GM19397 (cell line): ENCODE measurements around the gene EBF4.

Experiments used
- ATAC-seq: cut with Tn5 transposase; IDR thresholded peaks from one replicate; pipeline ENCODE4 v1.9.1; 2021; ENCODE audit warnings: mild to moderate bottlenecking, moderate library complexity; ENCODE audit not compliant: unreplicated experiment

The EBF4 gene

DNA sequence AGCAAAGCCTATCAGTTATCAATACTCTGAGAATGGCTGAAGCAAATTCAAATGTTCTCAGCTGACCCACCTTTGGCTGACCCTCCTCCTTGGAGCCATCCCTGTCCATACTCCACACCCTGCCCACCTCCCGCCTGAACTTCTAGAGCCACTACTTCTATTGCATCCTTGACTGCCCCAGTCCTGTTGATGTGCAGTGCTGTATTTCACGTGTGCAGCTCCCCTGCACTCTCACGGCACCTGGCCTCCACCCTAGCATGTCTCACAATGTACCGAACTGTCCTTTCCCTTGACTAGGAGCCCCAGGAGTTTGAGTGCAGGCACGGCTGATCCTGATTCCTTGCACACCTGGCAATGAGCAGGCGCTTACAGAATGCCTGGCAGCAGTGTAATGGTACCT lies 100.9 kb downstream of the EBF4 start:
- no peak for ATAC-seq

DNA sequence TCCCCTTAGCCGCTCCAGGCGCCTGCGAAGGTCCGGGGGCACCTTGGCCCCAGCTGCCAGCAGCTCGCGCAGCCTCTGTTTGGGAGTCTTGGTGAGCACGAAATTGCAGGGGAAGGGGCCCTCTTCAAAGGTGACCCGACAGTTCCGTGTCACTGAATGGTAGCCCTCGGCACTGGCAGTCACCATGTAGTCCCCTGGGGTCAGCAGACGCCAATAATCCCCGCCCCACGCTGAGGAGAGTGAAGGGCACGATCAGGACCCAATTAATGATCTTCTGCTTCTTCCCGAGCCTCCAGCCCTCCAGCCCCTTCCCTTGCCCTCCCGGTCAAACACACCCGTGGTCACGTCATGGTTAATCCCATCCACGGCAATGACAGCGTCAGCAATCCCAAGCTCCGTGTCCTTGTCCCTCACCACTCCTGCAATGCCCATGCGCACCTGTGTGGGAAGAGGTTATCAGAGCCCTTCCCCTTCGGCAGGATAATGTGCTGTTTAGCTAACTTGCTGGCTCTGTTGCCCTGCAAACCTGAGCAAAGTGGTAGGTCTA lies 101.7 kb downstream of the EBF4 start:
- no peak for ATAC-seq

DNA sequence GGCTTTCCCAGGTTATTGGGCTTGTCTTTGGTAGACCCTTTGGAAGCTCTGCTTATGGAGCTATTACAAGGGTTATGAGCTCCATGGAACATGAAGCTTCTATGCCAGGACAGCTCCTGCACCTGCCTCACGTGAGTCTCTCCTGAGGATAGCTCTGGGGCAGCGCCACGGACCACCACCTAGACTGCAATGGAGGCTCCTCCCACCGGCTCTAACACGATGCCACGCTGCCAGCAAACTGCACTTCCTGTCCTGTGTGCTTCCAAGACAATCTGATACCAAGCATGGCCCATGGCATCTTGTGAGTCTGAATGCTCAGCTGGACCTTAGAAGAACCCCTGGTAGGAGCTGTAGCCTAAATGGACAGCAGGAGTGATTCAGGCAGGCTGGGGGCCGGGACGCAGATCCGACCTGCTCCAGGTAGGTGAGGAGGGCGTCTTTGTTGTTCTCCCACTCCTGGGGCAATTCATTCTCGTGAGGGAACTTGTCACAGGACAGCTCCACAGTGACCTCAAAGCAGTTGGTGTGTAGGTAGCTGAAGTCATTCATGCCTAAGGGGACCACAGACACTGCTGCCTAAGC lies 102.4 kb downstream of the EBF4 start:
- ATAC-seq: no peak

DNA sequence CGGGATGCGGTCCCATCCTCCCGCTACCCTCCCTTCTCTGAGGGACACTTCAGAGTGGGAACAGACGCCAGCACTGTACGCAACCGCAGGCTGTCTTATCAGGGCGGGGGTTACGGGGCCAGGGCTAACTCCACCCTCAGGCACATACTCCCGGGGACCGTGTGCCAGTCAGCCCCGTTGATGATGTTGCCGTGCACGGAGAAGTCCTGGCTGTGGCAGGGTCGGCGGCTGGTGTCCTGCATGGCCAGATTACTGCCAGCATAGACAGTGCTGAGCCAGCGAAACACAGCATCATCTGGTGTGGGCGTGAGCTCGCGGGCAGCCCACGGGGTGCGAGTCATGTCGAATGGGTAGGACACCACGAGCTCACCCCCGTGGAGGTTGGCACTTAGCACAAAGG lies 102.9 kb downstream of the EBF4 start:
- ATAC-seq: no peak

DNA sequence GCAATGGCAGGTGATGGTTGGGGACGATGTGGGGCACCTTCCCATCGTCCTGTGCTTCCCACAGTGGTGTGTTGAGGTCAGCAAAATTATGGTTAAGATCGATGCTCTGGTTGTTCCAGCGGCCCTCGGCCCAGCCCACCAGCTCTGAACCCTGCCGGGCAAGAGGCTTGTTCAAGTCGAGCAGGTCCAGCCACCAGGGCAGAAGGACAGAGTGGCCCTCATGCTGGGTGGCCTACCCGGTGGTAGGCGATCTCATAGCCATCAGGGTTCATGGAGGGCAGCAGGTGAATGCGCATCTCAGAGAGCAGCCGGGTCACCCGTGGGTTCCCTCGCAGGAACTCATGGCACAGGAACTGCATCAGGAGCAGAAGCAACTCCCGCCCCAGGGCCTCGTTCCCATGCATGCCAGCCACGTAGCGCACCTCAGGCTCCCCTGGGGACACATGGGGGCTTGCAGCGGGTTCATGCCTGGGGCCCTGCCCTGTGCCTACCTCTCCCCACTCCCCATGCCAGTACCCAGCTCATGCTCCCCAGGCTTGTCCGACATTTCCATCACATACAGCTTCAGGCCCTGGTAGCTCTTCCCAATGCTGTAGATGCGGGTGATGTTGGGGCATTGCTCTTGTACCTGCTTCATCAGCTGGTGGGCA lies 103.6 kb downstream of the EBF4 start:
- ATAC-seq: no peak

DNA sequence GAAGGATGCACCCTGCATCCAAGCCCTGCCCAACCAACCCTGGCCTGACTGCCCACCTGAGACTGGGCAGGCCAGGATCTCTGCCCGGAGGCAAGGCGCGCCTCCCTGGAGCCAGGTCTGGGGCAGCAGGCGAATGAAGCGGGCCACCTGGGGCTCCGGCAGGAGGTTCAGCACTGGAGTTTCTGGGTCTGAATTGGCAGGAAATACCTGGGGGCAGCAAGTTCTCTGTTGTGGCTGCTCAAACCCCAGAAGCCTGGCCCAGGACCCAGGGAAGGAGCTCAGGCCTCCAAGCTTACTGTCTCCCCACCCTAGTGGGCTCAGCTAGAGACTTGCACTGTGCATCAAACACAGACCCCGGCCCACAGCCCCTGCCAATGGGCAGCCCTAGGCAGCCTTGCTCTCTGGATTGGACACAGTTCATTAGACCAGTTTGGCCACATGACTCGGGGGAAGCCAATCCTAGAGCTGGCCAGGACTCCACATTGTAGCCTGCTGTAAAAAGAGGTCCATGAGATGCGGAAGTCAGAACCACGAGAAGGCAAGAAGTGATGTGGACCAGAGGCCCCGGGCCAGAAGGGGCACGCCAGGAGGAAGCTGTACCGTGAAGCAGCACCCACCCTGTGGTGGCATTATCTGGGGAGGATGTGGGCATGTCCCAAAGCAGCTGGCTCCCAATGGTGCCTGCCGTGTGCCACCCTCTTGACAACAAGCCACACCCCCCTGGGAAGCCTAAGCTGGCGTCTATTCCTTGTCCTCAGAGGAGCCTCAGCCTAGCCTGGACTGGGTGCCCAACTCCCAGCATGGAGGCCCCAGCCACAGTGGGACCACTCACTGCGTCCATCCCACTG lies 104.8 kb downstream of the EBF4 start:
- no peak for ATAC-seq

DNA sequence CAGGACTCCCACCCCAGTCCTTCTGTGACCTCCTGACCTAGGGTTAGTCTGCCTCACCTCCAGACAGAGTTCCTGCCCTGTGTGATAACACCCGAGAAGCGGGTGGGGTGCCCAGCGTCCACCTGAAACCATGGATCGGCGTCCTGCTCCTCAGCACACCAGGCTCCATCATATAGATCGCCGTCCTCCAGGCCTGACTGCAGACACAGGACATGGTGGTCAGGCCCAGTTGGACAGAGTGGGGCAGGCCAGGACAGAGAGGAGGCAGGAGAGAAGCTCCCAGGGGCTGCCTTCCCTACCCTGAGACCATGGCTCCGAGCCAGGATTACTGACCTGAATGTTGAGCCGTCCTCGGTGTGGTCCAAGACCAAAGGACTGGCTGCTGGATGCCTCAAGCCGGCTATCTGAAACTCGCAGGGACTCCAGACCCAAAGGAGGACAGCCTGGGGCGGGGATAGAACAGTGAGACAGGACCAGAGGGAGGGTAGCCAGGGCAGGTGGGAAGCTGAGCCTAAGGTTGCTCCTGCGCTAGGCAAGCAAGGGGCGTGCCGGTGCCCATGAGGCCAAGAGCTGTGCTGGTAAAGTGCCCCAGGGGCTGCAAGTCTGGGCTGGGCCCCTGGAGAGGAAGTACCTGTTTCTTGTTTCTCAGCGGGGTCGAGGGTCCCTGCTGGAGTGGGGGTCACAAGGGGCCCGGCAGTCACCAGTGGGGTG lies 105.7 kb downstream of the EBF4 start:
- ATAC-seq: no peak

DNA sequence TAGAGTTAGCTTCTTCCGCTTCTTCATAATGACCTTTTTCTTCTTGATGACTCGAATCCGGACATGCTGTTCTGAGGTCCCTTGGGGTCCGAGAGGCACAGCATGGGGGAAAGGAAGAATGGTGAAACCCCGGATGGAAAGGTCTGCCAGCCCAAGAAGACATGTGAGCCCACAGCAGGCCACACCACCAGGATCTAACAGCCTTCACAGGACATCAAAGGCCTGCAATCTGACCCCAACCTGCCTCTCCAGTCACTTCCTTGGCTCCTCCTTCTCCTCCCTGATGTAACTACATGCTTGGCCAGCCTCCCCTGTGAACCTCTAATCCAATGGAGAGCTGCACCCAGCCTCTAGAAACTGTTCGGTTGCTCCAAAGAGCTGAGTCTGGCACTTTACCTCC lies 106.2 kb downstream of the EBF4 start:
- ATAC-seq: no peak

DNA sequence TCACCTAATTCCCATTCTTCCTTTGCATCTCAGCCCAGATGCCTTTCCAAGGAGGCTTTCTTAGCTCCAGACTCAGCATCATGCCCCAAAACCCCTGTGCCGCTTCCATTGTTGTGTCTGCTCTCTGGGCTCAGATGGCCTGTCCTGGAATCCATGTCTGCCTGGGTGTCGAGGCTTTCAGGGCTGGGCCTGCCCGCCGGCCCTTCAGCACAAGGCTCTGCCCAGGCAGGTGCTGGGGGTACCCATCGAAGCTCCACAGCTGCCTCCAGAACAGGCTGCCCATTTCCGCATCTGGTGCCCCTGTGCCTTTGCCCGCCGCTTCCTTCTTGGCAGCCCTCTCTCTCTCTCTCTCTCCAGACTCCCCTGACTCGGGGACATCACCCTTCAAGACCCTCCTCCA lies 106.7 kb downstream of the EBF4 start:
- ATAC-seq: no peak

DNA sequence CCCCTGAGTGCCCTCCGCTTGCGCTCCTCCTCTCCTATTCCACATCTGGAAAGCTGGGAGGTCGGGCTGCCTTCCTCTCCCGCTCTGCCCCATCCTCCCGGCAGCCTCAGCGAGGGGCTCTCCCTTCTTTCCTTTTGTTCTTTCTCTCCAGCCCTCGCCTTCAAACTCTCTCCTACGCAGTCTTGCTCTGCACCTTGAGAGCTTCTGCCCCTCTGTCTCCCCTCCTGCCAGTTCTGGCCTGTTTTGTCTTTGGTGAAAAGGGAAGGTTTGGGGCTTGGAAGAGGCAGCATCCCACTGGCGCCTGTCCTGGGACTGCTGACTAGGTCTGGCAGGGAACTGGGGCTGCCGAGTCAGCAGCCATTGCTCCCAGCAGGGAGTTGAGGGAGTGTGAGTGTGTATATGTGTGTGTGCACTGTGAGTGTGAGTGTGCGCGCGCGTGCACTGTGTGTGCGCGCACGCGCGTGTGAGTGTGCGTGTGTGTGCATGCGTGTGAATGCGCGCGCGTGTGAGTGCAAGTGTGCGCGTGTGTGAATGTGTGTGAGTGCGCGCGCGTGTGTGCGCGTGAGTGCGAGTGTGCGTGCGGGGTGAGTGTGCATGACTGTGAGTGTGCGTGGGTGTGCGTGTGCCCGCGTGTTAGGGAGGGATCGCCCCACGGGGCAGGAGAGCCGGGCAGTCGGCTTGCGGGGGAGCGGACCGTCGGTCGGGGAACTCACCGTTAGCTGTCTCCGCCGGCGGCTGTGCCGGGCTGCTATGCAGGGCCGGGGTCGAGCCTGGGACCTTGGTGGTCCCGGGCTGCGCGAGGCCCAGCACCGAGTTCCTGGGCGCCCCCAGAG lies 107.3 kb downstream of the EBF4 start:
- peak; percentile 18 for ATAC-seq

DNA sequence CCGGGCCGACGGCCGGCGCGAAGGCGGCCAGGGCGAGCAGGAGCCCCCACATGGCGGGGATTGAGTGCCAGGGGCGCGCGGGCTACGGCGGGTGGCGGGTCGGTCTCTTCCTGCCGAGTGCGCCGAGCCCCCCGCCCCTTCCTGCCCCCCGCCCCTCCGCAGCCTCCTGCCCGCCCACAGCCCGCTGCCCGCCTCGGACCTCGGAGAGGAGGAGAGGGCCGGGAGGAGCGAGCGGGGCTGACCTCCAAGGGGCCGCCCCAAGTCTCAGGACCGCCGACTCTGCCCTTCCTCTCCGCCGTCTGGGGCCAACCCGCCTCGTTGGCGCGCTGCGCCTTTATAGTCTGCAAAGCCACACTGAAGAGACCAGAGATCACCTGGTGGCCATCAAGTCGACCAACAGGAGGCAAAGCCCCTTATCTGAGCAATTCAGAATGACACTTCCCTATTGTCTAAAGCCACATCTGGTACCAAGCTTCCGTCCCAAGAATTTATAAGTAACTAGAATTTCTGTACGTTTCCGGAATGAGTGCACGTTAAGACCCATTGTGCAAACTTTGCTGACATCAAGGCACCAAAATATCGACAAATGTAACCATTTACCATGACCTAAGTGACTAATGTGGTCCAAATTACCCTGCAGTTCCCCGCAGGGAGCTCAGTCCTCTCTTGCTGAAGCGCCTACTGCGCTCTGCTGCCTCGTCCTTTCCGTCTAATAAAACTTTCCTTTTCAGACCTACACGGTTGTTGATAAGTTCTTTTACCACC lies 108.1 kb downstream of the EBF4 start, which contains the start of gene CPXM1:
CPXM1 (minus strand) TSS at position 107 of the 765 bp plus-strand sequence; CDS start at position 52, 55 bp downstream.
- ATAC-seq: peak; percentile 55

DNA sequence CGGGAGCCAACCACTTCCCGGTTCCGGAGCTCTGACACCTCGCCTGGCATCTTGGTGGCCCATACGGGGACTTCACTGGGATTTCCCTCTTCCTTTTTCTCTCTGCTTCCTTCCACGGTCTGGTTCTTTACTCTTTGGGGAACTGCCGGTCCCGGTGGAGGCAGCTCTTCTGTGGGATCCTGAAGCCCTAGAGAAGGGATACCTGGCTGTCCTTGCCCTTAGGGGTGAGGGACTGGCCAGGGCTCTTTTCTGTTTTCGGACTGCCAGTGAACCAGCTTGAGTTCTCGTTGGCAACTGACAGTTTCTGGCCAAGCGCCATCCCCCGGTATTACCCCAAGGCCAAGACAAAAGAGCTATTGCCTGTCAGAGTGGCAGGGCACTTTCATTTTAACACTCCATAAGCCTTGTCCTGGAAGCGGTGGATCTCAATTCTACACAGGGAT lies 108.7 kb downstream of the EBF4 start:
- peak; percentile 11 for ATAC-seq

DNA sequence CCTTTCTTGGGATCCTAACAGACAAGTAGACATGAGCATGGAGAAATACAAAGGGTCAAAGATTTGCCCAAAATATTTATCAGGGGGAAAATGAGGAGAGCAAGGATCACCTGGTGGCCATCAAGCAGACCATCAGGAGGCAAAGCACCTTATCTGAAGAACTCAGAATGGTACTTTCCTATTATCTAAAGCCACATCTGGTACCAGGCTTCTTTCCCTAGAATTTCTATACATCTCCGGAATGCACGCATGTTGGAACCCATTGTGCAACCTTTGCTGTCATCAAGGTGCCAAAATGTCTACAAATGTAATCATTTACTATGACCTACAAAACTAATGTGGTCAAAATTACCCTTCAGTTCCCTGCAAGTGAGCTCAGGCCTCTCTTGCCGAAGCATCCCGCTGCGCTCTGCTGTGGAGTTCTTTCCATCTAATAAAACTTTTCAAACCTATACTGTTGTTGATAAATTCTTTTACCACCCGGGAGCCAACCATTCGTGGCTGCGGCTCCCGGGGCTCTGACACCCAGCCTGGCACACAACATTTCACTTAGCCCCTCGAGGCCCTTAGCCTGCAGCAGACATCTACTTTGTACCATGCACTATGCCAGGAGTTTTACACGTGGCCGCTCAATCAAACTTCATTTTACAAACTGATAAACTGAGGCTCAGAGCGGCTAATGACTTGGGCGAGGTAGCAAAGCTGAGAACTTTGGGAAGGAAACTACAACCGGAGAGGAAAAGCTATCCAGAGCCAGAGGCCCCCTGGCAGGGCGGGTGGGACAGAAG lies 111.7 kb downstream of the EBF4 start:
- no peak for ATAC-seq

DNA sequence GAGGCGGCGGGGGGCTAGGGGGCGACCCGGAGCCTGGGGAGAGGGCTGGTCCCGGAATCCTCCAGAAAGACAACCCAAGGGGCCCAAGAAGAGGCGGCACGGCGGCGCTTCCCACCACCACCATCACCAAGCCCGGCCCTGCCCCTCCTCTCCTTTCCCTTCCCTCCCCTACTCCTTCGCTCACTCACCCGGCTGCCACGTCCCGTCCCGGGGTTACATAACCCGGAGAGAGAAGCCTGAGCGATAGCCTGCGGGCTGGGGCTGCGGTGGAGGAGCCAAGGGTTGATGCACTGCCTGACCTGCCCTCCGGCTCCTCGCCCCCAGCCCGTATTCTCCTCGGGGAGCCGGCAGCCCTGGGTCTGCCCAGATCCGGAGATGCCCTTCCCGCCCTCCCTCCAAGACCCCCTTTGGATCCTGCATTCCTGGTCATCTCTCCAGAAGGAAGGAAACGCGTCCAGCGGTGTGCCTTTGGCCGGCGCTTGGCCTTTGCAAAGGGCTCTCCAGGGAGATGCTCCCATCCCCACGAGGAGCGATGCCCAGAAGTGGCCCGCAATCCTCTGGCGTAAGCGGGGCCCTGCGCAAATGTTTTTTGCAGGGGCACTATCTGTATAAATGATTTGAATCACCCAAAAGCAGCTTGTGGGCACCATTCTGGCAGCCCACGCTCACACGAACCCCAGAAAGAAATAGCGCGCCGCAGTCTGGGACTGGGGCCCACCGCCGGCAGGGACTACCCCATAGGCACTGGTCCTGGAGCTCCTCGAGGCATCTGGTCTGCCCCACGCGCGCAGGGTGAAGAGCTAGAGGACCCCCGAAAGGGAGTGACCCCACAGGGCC lies 112.5 kb downstream of the EBF4 start:
- no peak for ATAC-seq

DNA sequence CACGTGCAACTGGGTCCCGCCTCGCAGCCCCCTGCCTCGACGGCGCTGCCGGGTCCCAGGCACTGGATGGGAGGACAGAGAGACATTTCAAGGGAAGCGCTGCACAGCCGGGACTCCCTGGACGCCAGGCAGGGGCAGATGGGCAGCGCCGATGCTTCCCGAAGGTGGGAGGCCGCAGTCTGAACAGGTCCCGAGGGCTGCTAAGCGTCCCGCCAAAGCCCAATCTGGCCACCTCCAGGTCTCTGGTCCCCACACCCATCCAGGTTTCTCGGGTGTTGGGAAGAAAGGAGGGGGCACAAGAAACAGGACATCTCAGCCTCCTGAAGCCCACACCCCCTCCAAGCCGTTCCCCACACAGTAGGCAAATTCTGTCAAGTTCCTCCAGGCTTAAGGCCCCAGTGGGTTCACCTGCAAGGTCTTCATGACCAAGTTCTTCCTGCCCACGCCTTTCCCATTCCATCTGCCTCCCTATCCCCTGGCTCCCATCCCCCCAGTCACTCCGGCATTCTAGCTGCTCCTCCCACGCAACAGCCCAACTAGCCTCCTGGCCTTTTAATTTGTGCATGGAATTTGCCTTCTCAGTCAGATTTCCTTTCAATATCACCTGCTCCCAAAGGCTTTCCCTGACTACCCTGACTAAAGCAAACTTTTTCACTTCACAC lies 113.2 kb downstream of the EBF4 start:
- no peak for ATAC-seq

DNA sequence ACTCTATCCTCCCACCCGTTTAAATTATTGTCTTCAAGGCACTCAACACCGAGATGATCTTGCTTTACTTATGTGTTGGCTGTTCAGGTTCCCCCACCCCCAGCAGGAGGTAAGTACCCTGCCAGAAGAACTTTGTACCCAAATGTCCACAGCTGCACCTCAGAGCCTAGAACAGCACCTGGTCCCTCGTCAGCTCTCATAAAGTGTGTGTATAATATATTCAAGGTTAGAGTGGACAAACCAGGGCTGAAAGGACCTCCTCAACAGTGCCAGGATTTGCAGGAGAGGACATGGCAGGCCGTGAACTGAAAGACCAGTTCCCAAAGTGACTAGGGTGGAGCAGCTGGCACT lies 113.7 kb downstream of the EBF4 start:
- no peak for ATAC-seq

DNA sequence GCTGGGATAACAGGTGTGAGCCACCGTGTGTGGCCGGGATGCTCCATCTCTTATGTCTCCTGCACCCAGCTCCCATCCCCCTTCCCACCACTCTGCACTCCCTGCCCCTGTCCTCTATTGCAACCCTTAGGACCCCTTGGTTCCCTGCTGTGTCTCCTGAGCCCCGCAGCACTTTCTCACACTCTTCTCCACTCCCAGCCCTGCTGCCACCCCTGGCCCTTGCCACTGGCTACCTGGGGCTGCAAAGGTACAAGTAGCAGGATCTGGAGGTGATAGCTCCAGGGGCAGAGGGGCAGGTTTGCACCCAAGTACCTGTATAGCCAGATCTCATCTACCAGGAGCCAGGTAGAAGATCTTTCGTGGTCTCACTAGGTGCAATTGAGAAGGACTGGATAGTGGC lies 114.4 kb downstream of the EBF4 start:
- no peak for ATAC-seq
